IMR-90 (cell line): ENCODE results near the gene NDUFB3. TPM values are rescaled to one million over a fixed set of nuclear protein-coding genes. Genes with fewer than 3 reads are reported as not detected.
A peak's percentile ranks its signal among the peaks of the same experiment; 100 is the strongest.

Source experiments
- ATAC-seq: fragments of 200-7000 bp; cut with Tn5 transposase; 2 replicates; pipeline ENCODE4 v1.9.1; 2020; ENCODE audit warnings: low read depth, mild to moderate bottlenecking, moderate library complexity
- BruUV-seq: library from RNA; stranded (reverse); fragments of 400-500 nt; replicated peaks from 2 replicates; lab custom pipeline; 2021; lab: Mats Ljungman, UMichigan
- CTCF ChIA-PET: fragments of 300-600 bp; formaldehyde crosslinking; extraction: SDS; loops from one replicate; lab custom pipeline; 2021; ENCODE audit warnings: antibody characterized with exemption; lab: Yijun Ruan, JAX
- POLR2A ChIA-PET: fragments of 300-600 bp; sonication (Branson Sonifier 250); formaldehyde crosslinking; loops from one replicate; lab custom pipeline; 2022; ENCODE audit warnings: antibody characterized with exemption; ENCODE audit not compliant: unreplicated experiment; lab: Charles Lee
- DNase-seq: peaks from one replicate; pipeline ENCODE4 v3.0.0; 2013
- H2AFZ ChIP-seq: replicated peaks from 2 replicates; pipeline ENCODE3; 2013; ENCODE audit warnings: low read length, mild to moderate bottlenecking; ENCODE audit not compliant: poor library complexity
- H2AK5ac ChIP-seq: 2 replicates; pipeline ENCODE4 v1.6.1; 2013; ENCODE audit warnings: low read depth, low read length, inconsistent platforms
- H2AK9ac ChIP-seq: replicated peaks from 2 replicates; pipeline ENCODE3; 2013; ENCODE audit warnings: mild to moderate bottlenecking, low read depth, low read length, moderate library complexity; ENCODE audit not compliant: poor library complexity
- H2BK120ac ChIP-seq: 2 replicates; pipeline ENCODE4 v1.6.1; 2013; ENCODE audit warnings: low read depth, low read length, inconsistent platforms
- H2BK15ac ChIP-seq: 3 replicates; pipeline ENCODE4 v1.6.1; 2013; ENCODE audit warnings: low read depth, low read length, inconsistent platforms
- H2BK20ac ChIP-seq: 2 replicates; pipeline ENCODE4 v1.6.1; 2013; ENCODE audit warnings: low read depth, mild to moderate bottlenecking, inconsistent platforms, low read length, moderate library complexity
- H2BK5ac ChIP-seq: 2 replicates; pipeline ENCODE4 v1.6.1; 2013; ENCODE audit warnings: mild to moderate bottlenecking, low read depth, low read length, inconsistent platforms; ENCODE audit not compliant: poor library complexity, severe bottlenecking
- H3K14ac ChIP-seq: replicated peaks from 2 replicates; pipeline ENCODE4 v1.6.1; 2013; ENCODE audit warnings: low read depth, low read length, inconsistent platforms
- H3K18ac ChIP-seq: 2 replicates; pipeline ENCODE4 v1.6.1; 2013; ENCODE audit warnings: low read depth, low read length, control low read depth
- H3K23ac ChIP-seq: 2 replicates; pipeline ENCODE4 v1.6.1; 2013; ENCODE audit warnings: low read depth, low read length, inconsistent platforms
- H3K27ac ChIP-seq: 2 replicates; pipeline ENCODE4 v1.5.1; 2013; ENCODE audit warnings: mild to moderate bottlenecking, control low read depth, low read length; ENCODE audit not compliant: insufficient read depth
- H3K27me3 ChIP-seq: 2 replicates; pipeline ENCODE4 v1.6.1; 2013; ENCODE audit warnings: low read length; ENCODE audit not compliant: control insufficient read depth, insufficient read depth
- H3K36me3 ChIP-seq: 2 replicates; pipeline ENCODE4 v1.6.1; 2013; ENCODE audit warnings: low read length, mixed read lengths; ENCODE audit not compliant: control insufficient read depth, insufficient read depth
- H3K4ac ChIP-seq: 2 replicates; pipeline ENCODE4 v1.6.1; 2013; ENCODE audit warnings: low read depth, low read length, inconsistent platforms
- H3K4me1 ChIP-seq: 2 replicates; pipeline ENCODE4 v1.6.1; 2013; ENCODE audit warnings: low read length, mixed read lengths; ENCODE audit not compliant: control insufficient read depth, insufficient read depth
- H3K4me2 ChIP-seq: 2 replicates; pipeline ENCODE4 v1.6.1; 2013; ENCODE audit warnings: low read depth, mild to moderate bottlenecking, control low read depth, low read length, moderate library complexity
- H3K4me3 ChIP-seq: 2 replicates; pipeline ENCODE4 v1.5.1; 2013; ENCODE audit warnings: low read depth, mild to moderate bottlenecking, control low read depth, low read length, moderate library complexity; ENCODE audit not compliant: insufficient read depth
- H3K56ac ChIP-seq: 2 replicates; pipeline ENCODE4 v1.6.1; 2013; ENCODE audit warnings: low read length, inconsistent platforms; ENCODE audit not compliant: insufficient read depth; ENCODE audit errors: extremely low read depth
- H3K79me1 ChIP-seq, 2 experiments: 2 replicates each; pipeline ENCODE4 v1.6.1; 2013; ENCODE audit warnings: low read length in 2 of 2, inconsistent platforms in 1 of 2, low read depth in 1 of 2
- H3K9ac ChIP-seq: 2 replicates; pipeline ENCODE4 v1.6.1; 2013; ENCODE audit warnings: low read depth, low read length, control low read depth
- H3K9me1 ChIP-seq: 2 replicates; pipeline ENCODE4 v1.6.1; 2013; ENCODE audit warnings: low read length, inconsistent platforms; ENCODE audit not compliant: insufficient read depth
- H3K9me3 ChIP-seq: 2 replicates; pipeline ENCODE4 v1.6.1; 2013; ENCODE audit warnings: low read length; ENCODE audit not compliant: control insufficient read depth, insufficient read depth
- H4K20me1 ChIP-seq: 2 replicates; pipeline ENCODE4 v1.6.1; 2013; ENCODE audit warnings: low read length, inconsistent platforms; ENCODE audit not compliant: insufficient read depth
- H4K5ac ChIP-seq: 2 replicates; pipeline ENCODE4 v1.6.1; 2013; ENCODE audit warnings: mild to moderate bottlenecking, low read depth, low read length, control low read depth
- H4K8ac ChIP-seq, 2 experiments: 2 replicates each; pipeline ENCODE4 v1.6.1; 2013; ENCODE audit warnings: low read depth in 2 of 2, low read length in 2 of 2, control low read depth in 1 of 2, inconsistent platforms in 1 of 2
- H4K91ac ChIP-seq: 2 replicates; pipeline ENCODE4 v1.6.1; 2013; ENCODE audit warnings: low read depth, low read length, inconsistent platforms; ENCODE audit not compliant: insufficient read depth
- BHLHE40 ChIP-seq: fragments of 150-350 bp; IDR thresholded peaks from 2 replicates; pipeline ENCODE4 v1.6.1; 2016; ENCODE audit warnings: mild to moderate bottlenecking, low read depth, low read length
- CHD1 ChIP-seq: IDR thresholded peaks from 2 replicates; pipeline ENCODE4 v1.6.1; 2012; ENCODE audit warnings: low read depth, low read length, improper control_type of control experiment
- FOS ChIP-seq: fragments of 150-350 bp; IDR thresholded peaks from 2 replicates; pipeline ENCODE4 v1.6.1; 2016; ENCODE audit warnings: low read depth, low read length
- MAFK ChIP-seq: IDR thresholded peaks from 2 replicates; pipeline ENCODE4 v1.6.1; 2012; ENCODE audit warnings: low read depth, low read length, improper control_type of control experiment
- NFE2L2 ChIP-seq: fragments of 150-350 bp; IDR thresholded peaks from 2 replicates; pipeline ENCODE4 v1.6.1; 2016; ENCODE audit warnings: low read depth, mild to moderate bottlenecking, low read length
- POLR2A ChIP-seq: IDR thresholded peaks from 2 replicates; pipeline ENCODE4 v1.6.1; 2012; ENCODE audit warnings: mild to moderate bottlenecking, low read depth, low read length
- WGBS, 2 experiments: methylation state at CpG; one replicate each; pipeline versions ENCODE4 v1.1.5 to v1.1.7; 2013; ENCODE audit warnings: missing lambda C conversion rate in 2 of 2; ENCODE audit not compliant: insufficient read length in 1 of 2; ENCODE audit errors: extremely low coverage in 2 of 2; 5-methylcytosine and 5-hydroxymethylcytosine counted together
- dilution Hi-C: fragments of 300-500 bp; cut with HindIII; formaldehyde crosslinking; loops from one replicate; pipeline ENCODE4 v1.14.3; 2018; ENCODE audit warnings: low sequenced_read_pairs; ENCODE audit not compliant: unreplicated experiment
- in situ Hi-C: fragments of 300-500 bp; cut with MboI; formaldehyde crosslinking; loops from 3 replicates; pipeline ENCODE4 v1.14.3; 2019; ENCODE audit warnings: low sequenced_read_pairs, inconsistent platforms, mixed read lengths
- intact Hi-C: fragments of 100-400 bp; cut with micrococcal nuclease; formaldehyde crosslinking; loops from 2 replicates; pipeline ENCODE4 v1.10.0; 2022
- polyA plus RNA-seq, 3 experiments: library from polyadenylated mRNA; depleted of rRNA; stranded (reverse); fragments of >200 nt; gene quantifications; 2 replicates each; pipeline ENCODE4 v1.2.3, GENCODE V29; 2012; ENCODE audit warnings: low replicate concordance in 1 of 3
- total RNA-seq: library from RNA; depleted of rRNA; stranded (reverse); fragments of >200 nt; gene quantifications from 2 replicates; pipeline ENCODE4 v1.2.3, GENCODE V29; 2012
- TF ChIP-seq, protein P1 (sequence below): conservative IDR thresholded peaks from 2 replicates; pipeline ENCODE4 v1.5.1; 2012; ENCODE audit warnings: mild to moderate bottlenecking, low read depth, low read length, improper control_type of control experiment

NDUFB3 gene
- total and polyA plus RNA-seq, 2 of the 4 experiments (the other 2 are of a cell fraction), result 41.0 to 98.7 TPM

DNA sequence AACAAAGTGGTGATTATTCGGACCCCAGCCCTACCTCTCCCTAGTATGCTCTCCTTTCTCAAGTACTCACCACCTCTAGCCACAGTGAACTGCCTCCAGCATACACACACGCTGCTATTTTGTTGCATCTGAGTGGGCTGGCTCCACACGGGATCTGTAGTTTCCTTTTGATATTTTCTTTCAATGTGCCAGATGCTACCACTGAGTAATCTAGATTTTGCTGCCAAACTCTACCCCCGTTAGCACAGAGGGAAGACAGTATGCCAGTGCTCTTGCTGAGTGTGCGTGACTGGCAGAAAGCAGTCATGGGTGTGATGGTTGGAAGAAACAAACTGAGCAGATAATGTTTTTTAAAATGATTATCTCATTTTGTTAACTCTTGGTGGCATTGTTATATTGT lies 55.8 kb downstream of the NDUFB3 start:
- Histone ChIP-seq H3K9me1 (peaks cover 44% of the 10 kb centered on the region), H2BK15ac (peak overlapping the region; percentile 96; the same call in 2 of the 3 replicates), H3K4me2 (peak overlapping the region; percentile 73), H2AK5ac (peak overlapping the region; percentile 96), H3K36me3 (peaks cover 2% of the 10 kb centered on the region; the same call in 1 of the 2 replicates), H3K27ac (peak overlapping the region; percentile 54), H3K9me3 (no peaks in the 10 kb centered on the region), H3K4me1 (peaks cover 33% of the 10 kb centered on the region), H3K27me3 (no peaks in the 10 kb centered on the region), H3K4ac (peak overlapping the region; percentile 79), H3K79me1 (peaks cover 44 to 82% of the 10 kb centered on the region in 2 experiments), H2BK5ac (peak overlapping the region; percentile 66), H4K5ac (peak overlapping the region; percentile 50; the same call in 1 of the 2 replicates), H4K20me1 (peaks cover 7% of the 10 kb centered on the region; the same call in 1 of the 2 replicates), H2AFZ (peak overlapping the region; percentile 56), H2BK120ac (peak overlapping the region; percentile 76), H3K14ac (peak overlapping the region; percentile 97), H4K8ac (peak overlapping the region; percentile 66 to 72), H3K18ac (peak overlapping the region; percentile 50; the same call in 1 of the 2 replicates), H3K23ac (peak overlapping the region; percentile 92), H3K9ac (peak overlapping the region; percentile 22; the same call in 1 of the 2 replicates), H3K4me3 (no peak overlapping the region), H2AK9ac (peak overlapping the region; percentile 68), H2BK20ac (peak overlapping the region; percentile 81), H4K91ac (peak overlapping the region; percentile 81), H3K56ac (peak overlapping the region; percentile 50; the same call in 1 of the 2 replicates)
- ATAC-seq (peak; percentile 12; the same call in 1 of the 2 replicates), DNase-seq (peak; percentile 74)
- intact Hi-C loops, result no loop called here
- no TSS peak for BruUV-seq
- in situ Hi-C loops, result no loop called here
- POLR2A ChIA-PET, result no interaction called here
- dilution Hi-C loops, result no loop called here
- TF ChIP-seq NFE2L2 (peak; percentile 69; the same call in 1 of the 2 replicates), BHLHE40 (peak; percentile 48; the same call in 1 of the 2 replicates), FOS (no peak), POLR2A (peak; percentile 29; the same call in 1 of the 2 replicates), MAFK (0 out of 2 replicates have a peak, but pooled peaks have one; percentile 12), CHD1 (no peak)
- TF ChIP-seq, protein P1, sequence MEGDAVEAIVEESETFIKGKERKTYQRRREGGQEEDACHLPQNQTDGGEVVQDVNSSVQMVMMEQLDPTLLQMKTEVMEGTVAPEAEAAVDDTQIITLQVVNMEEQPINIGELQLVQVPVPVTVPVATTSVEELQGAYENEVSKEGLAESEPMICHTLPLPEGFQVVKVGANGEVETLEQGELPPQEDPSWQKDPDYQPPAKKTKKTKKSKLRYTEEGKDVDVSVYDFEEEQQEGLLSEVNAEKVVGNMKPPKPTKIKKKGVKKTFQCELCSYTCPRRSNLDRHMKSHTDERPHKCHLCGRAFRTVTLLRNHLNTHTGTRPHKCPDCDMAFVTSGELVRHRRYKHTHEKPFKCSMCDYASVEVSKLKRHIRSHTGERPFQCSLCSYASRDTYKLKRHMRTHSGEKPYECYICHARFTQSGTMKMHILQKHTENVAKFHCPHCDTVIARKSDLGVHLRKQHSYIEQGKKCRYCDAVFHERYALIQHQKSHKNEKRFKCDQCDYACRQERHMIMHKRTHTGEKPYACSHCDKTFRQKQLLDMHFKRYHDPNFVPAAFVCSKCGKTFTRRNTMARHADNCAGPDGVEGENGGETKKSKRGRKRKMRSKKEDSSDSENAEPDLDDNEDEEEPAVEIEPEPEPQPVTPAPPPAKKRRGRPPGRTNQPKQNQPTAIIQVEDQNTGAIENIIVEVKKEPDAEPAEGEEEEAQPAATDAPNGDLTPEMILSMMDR, result no peak
- CTCF ChIA-PET, result interaction anchor here (1.7 kb wide), 1 partner anchor 31 kb away, joined by 7 read pairs; no protein-coding TSS in a partner anchor
- 31% methylated on average over 2 of the region's 5 CpGs; no CpG with 5 or more reads in 1 of the 2 experiments for WGBS, 2 experiments
